ENCODE data around the gene PARD3. TPM values are rescaled to one million over a fixed set of nuclear protein-coding genes. Genes with fewer than 3 reads are reported as not detected.

PARD3 gene
- polyA plus RNA-seq, 1 donor from 2014 or later = 12.4 TPM

DNA sequence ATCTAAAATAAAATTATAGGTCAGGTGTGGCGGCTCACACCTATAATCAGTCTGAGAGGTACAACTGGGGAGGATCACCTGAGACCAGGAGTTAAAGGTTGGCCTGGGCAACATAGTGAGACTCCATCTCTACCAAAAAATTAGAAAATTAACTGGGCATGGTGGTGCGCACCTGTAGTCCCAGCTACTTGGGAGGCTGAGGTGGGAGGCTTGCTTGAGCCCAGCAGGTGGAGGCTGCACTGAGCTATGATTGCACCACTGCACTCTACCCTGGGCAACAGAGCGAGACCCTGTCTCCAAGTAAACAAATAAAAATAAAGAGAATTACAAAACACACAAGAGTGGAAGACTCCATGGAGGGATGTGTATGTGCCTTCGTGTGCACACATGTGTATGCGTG lies 171.5 kb downstream of the PARD3 start:
- H4K20me1 ChIP-seq (ENCODE audit: insufficient read depth) = no peaks in the 10 kb centered on the region
- no peak overlapping the region for H3K4me2 ChIP-seq (ENCODE audit: low read length)
- no peaks in the 10 kb centered on the region for H3F3A ChIP-seq (ENCODE audit: insufficient read depth, low read length, poor library complexity, severe bottlenecking)
- no peaks in the 10 kb centered on the region for H3K27me3 ChIP-seq (ENCODE audit: insufficient read depth, low read depth, low read length)
- H2AFZ ChIP-seq (ENCODE audit: low read depth, low read length) = no peak overlapping the region
- H3K27ac ChIP-seq (ENCODE audit: low read length) = no peak overlapping the region
- peak overlapping the region; percentile 44 for H3K4me3 ChIP-seq (ENCODE audit: low read length)
- TF ChIP-seq, protein P1, sequence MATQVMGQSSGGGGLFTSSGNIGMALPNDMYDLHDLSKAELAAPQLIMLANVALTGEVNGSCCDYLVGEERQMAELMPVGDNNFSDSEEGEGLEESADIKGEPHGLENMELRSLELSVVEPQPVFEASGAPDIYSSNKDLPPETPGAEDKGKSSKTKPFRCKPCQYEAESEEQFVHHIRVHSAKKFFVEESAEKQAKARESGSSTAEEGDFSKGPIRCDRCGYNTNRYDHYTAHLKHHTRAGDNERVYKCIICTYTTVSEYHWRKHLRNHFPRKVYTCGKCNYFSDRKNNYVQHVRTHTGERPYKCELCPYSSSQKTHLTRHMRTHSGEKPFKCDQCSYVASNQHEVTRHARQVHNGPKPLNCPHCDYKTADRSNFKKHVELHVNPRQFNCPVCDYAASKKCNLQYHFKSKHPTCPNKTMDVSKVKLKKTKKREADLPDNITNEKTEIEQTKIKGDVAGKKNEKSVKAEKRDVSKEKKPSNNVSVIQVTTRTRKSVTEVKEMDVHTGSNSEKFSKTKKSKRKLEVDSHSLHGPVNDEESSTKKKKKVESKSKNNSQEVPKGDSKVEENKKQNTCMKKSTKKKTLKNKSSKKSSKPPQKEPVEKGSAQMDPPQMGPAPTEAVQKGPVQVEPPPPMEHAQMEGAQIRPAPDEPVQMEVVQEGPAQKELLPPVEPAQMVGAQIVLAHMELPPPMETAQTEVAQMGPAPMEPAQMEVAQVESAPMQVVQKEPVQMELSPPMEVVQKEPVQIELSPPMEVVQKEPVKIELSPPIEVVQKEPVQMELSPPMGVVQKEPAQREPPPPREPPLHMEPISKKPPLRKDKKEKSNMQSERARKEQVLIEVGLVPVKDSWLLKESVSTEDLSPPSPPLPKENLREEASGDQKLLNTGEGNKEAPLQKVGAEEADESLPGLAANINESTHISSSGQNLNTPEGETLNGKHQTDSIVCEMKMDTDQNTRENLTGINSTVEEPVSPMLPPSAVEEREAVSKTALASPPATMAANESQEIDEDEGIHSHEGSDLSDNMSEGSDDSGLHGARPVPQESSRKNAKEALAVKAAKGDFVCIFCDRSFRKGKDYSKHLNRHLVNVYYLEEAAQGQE (IDR thresholded peaks at IDR 0.05; ENCODE audit: borderline replicate concordance) = no peak
- no peak for TF ChIP-seq TAF1 (IDR thresholded peaks at IDR 0.05; ENCODE audit: low read depth)
- TF ChIP-seq MXI1 (conservative IDR thresholded peaks at IDR 0.05; ENCODE audit: poor library complexity, severe bottlenecking) = no peak
- TF ChIP-seq, protein P2, sequence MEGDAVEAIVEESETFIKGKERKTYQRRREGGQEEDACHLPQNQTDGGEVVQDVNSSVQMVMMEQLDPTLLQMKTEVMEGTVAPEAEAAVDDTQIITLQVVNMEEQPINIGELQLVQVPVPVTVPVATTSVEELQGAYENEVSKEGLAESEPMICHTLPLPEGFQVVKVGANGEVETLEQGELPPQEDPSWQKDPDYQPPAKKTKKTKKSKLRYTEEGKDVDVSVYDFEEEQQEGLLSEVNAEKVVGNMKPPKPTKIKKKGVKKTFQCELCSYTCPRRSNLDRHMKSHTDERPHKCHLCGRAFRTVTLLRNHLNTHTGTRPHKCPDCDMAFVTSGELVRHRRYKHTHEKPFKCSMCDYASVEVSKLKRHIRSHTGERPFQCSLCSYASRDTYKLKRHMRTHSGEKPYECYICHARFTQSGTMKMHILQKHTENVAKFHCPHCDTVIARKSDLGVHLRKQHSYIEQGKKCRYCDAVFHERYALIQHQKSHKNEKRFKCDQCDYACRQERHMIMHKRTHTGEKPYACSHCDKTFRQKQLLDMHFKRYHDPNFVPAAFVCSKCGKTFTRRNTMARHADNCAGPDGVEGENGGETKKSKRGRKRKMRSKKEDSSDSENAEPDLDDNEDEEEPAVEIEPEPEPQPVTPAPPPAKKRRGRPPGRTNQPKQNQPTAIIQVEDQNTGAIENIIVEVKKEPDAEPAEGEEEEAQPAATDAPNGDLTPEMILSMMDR (IDR thresholded peaks at IDR 0.05; ENCODE audit: poor library complexity, severe bottlenecking) = no peak
- no peak for TF ChIP-seq POLR2AphosphoS5 (IDR thresholded peaks at IDR 0.05)
- TF ChIP-seq SMC3 (conservative IDR thresholded peaks at IDR 0.05; ENCODE audit: poor library complexity) = no peak
- TF ChIP-seq EP300 (conservative IDR thresholded peaks at IDR 0.05; ENCODE audit: poor library complexity, severe bottlenecking) = no peak
- no peak for TF ChIP-seq RAD21 (conservative IDR thresholded peaks at IDR 0.05)
- no peak for TF ChIP-seq EZH2 (IDR thresholded peaks at IDR 0.05; ENCODE audit: borderline replicate concordance, insufficient read depth, low read length, poor library complexity, severe bottlenecking)
- H3K9me3 ChIP-seq (ENCODE audit: low read length) = no peaks in the 10 kb centered on the region
- H3K9me2 ChIP-seq (ENCODE audit: insufficient read depth, low read length) = no peaks in the 10 kb centered on the region
- no peak overlapping the region for H3K9ac ChIP-seq (ENCODE audit: low read length)
- H3K79me2 ChIP-seq (replicated peaks; ENCODE audit: insufficient read depth, low read length) = peaks cover 8% of the 10 kb centered on the region
- H3K36me3 ChIP-seq (ENCODE audit: insufficient read depth, low read length) = no peaks in the 10 kb centered on the region

DNA sequence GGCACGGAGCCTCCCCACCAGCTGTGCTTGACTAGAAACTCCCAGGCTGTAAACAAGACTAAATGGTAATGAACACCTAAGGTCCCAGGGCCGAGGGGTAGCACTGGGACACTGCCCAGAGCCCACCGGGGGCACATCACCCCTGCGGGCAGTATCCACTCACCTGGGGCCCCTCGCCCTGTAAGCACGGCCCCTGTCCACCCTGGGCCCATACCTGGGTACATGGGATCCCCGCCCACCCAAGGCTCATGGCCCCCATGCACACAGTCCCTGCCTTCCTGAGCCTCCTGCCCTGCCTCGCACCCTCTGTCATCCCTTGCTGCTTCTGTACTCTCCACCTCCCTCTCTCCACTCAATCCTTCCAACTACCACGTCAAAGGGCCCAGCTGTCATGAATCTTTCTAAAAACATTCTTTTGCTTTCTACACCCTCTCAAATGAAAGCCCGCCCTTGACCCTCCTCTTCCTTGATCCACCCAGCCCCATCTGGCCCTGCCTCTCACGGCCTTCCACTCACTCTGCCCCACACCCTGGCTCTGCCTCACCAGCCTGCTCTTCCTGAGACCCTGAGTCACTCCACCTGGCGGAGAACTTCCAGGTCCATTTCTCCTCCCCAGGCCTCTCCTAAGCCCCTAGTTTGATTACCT lies 173.1 kb downstream of the PARD3 start:
- Histone ChIP-seq H3K79me2 (replicated peaks; ENCODE audit: insufficient read depth, low read length) (peaks cover 8% of the 10 kb centered on the region), H3K4me3 (ENCODE audit: low read length) (no peak overlapping the region), H3K9me2 (ENCODE audit: insufficient read depth, low read length) (no peaks in the 10 kb centered on the region), H2AFZ (ENCODE audit: low read depth, low read length) (no peak overlapping the region), H3K9ac (ENCODE audit: low read length) (no peak overlapping the region), H3K4me2 (ENCODE audit: low read length) (no peak overlapping the region), H3K27me3 (ENCODE audit: insufficient read depth, low read depth, low read length) (no peaks in the 10 kb centered on the region), H3K27ac (ENCODE audit: low read length) (no peak overlapping the region), H3F3A (ENCODE audit: insufficient read depth, low read length, poor library complexity, severe bottlenecking) (no peaks in the 10 kb centered on the region), H4K20me1 (ENCODE audit: insufficient read depth) (no peaks in the 10 kb centered on the region), H3K9me3 (ENCODE audit: low read length) (no peaks in the 10 kb centered on the region), H3K36me3 (ENCODE audit: insufficient read depth, low read length) (no peaks in the 10 kb centered on the region)
- TF ChIP-seq POLR2AphosphoS5 (IDR thresholded peaks at IDR 0.05) = no peak
- no peak for TF ChIP-seq EP300 (conservative IDR thresholded peaks at IDR 0.05; ENCODE audit: poor library complexity, severe bottlenecking)
- TF ChIP-seq RAD21 (conservative IDR thresholded peaks at IDR 0.05) = no peak
- TF ChIP-seq, protein P1 (IDR thresholded peaks at IDR 0.05; ENCODE audit: borderline replicate concordance) = no peak
- TF ChIP-seq, protein P2 (IDR thresholded peaks at IDR 0.05; ENCODE audit: poor library complexity, severe bottlenecking) = no peak
- TF ChIP-seq TAF1 (IDR thresholded peaks at IDR 0.05; ENCODE audit: low read depth) = no peak
- no peak for TF ChIP-seq EZH2 (IDR thresholded peaks at IDR 0.05; ENCODE audit: borderline replicate concordance, insufficient read depth, low read length, poor library complexity, severe bottlenecking)
- no peak for TF ChIP-seq MXI1 (conservative IDR thresholded peaks at IDR 0.05; ENCODE audit: poor library complexity, severe bottlenecking)
- TF ChIP-seq SMC3 (conservative IDR thresholded peaks at IDR 0.05; ENCODE audit: poor library complexity) = no peak
